H1 (cell line): ENCODE results near the gene LEO1. TPM values are rescaled to one million over a fixed set of nuclear protein-coding genes. Genes with fewer than 3 reads are reported as not detected.

Experiments used
- CREB1 ChIP-seq: IDR thresholded peaks from 2 replicates; pipeline ENCODE4 v1.6.1; 2012; ENCODE audit warnings: inconsistent platforms
- POLR2AphosphoS5 ChIP-seq: IDR thresholded peaks from 2 replicates; pipeline ENCODE4 v1.6.1; 2011; ENCODE audit warnings: low read depth, low read length
- SIX5 ChIP-seq: IDR thresholded peaks from 2 replicates; pipeline ENCODE4 v1.6.1; 2011; ENCODE audit warnings: mild to moderate bottlenecking, low read depth, low read length
- TCF12 ChIP-seq: IDR thresholded peaks from 2 replicates; pipeline ENCODE4 v1.6.1; 2011; ENCODE audit warnings: low read depth, mild to moderate bottlenecking, low read length
- polyA plus RNA-seq, 7 experiments: library from polyadenylated mRNA; depleted of rRNA in 3 of 7; stranded (reverse) in 5 of 7; unstranded in 2 of 7; fragments of >200 nt in 5 of 7; fragments of 200-250 nt in 2 of 7; gene quantifications; 1 replicate in 5 of 7; 2 replicates in 1 of 7; 4 replicates in 1 of 7; pipeline versions ENCODE4 v1.2.1 to v1.2.3, GENCODE V29; 2011 to 2013; ENCODE audit warnings: missing spikeins in 2 of 7, mixed read lengths in 2 of 7
- total RNA-seq: library from RNA; stranded (reverse); fragmentation: NEBNext Ultra II Directional; extraction: Animal tissue kit (Norgen Biotek cat#: 25700); gene quantifications from 2 replicates; pipeline ENCODE4 v1.2.1, GENCODE V29; 2021

The LEO1 gene
- total and polyA plus RNA-seq, 2 of the 8 experiments (the other 6 are each of a cell fraction or from before 2014, with no cell fraction given): 1.6 to 27.4 TPM

GRCh38 chr15:52020221-52021085 lies 48.9 kb upstream of the LEO1 start (continued):
- TF ChIP-seq CREB1 (no peak), SIX5 (no peak), TCF12 (no peak), POLR2AphosphoS5 (no peak)
